HL-60 (cell line): ENCODE measurements around the gene TRPV2.

Source experiments
- GABPA ChIP-seq: IDR thresholded peaks from 2 replicates; pipeline ENCODE4 v1.6.1; 2012; ENCODE audit warnings: low read depth
- POLR2AphosphoS5 ChIP-seq: IDR thresholded peaks from 2 replicates; pipeline ENCODE4 v1.6.1; 2012; ENCODE audit warnings: low read depth
- REST ChIP-seq: IDR thresholded peaks from 2 replicates; pipeline ENCODE4 v1.6.1; 2012; ENCODE audit warnings: low read depth; ENCODE audit not compliant: insufficient replicate concordance
- SPI1 ChIP-seq: IDR thresholded peaks from 2 replicates; pipeline ENCODE4 v1.6.1; 2012; ENCODE audit warnings: low read depth, mild to moderate bottlenecking, borderline replicate concordance
- TF ChIP-seq, protein P1 (sequence below): IDR thresholded peaks from one replicate; pipeline ENCODE4 v1.5.1; 2011; ENCODE audit warnings: low read length, control low read depth, inconsistent platforms; ENCODE audit not compliant: insufficient read depth

DNA sequence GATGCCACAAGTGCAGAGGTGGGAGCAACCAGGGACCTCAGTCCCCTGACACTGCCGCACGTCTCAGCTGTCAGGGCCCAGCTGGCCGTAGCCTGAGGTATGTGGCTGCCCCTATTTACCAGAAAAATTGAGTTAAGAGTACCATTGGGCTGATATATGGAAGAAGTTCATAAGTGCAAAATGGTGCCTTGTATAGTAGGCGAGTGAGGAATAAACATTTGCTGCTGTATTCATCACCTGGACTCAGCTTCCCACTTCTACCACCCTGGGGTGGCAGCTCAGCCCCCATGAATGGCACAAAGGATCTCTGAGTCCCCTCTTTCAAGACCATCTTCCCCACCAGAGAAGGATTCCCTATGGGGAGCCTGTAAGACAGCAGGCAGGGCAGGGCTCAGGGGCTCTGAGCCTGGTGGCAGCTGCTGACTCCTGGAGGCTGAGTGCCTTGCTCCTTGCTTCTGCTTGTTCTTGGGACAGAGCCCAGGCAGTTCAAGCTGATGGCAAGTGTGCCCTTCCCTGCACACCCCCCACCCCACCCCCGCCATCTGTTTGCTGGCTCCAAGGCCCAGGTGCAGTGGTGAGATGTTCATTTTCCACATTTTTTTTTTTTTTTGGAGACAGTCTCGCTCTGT is 29.0 kb downstream of the TRPV2 start:
- TF ChIP-seq REST (no peak), POLR2AphosphoS5 (peak; percentile 54), GABPA (no peak), SPI1 (no peak)
- TF ChIP-seq, protein P1, sequence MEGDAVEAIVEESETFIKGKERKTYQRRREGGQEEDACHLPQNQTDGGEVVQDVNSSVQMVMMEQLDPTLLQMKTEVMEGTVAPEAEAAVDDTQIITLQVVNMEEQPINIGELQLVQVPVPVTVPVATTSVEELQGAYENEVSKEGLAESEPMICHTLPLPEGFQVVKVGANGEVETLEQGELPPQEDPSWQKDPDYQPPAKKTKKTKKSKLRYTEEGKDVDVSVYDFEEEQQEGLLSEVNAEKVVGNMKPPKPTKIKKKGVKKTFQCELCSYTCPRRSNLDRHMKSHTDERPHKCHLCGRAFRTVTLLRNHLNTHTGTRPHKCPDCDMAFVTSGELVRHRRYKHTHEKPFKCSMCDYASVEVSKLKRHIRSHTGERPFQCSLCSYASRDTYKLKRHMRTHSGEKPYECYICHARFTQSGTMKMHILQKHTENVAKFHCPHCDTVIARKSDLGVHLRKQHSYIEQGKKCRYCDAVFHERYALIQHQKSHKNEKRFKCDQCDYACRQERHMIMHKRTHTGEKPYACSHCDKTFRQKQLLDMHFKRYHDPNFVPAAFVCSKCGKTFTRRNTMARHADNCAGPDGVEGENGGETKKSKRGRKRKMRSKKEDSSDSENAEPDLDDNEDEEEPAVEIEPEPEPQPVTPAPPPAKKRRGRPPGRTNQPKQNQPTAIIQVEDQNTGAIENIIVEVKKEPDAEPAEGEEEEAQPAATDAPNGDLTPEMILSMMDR: no peak
